Measurements from ENCODE around the gene CACNB4.

The CACNB4 gene

GRCh38 chr2:151984424-151985083, 114.3 kb downstream of the CACNB4 start:
- TF ChIP-seq, protein P1, sequence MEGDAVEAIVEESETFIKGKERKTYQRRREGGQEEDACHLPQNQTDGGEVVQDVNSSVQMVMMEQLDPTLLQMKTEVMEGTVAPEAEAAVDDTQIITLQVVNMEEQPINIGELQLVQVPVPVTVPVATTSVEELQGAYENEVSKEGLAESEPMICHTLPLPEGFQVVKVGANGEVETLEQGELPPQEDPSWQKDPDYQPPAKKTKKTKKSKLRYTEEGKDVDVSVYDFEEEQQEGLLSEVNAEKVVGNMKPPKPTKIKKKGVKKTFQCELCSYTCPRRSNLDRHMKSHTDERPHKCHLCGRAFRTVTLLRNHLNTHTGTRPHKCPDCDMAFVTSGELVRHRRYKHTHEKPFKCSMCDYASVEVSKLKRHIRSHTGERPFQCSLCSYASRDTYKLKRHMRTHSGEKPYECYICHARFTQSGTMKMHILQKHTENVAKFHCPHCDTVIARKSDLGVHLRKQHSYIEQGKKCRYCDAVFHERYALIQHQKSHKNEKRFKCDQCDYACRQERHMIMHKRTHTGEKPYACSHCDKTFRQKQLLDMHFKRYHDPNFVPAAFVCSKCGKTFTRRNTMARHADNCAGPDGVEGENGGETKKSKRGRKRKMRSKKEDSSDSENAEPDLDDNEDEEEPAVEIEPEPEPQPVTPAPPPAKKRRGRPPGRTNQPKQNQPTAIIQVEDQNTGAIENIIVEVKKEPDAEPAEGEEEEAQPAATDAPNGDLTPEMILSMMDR (IDR thresholded peaks at IDR 0.05) = no peak

GRCh38 chr2:151983221-151983620, 115.6 kb downstream of the CACNB4 start:
- TF ChIP-seq, protein P1 (IDR thresholded peaks at IDR 0.05) = no peak

DNA sequence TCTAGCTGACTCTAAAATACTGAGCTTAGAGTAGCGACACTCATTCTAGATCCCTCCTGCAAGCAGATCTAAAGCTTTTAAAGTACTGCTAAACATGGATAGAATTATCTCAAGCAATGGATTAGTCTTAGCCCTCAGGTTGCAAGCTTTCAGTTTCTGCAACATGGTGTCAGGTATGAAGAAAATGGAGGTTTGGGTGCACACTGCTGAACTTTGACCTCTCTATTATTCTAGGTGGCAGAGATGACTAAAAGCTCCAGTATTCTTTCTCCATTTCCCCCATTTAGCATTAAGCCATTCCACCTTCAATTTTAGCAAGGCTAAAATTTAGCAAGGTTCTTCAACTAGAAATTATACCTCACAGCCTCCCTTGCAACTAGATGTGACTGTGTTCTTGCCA, 117.0 kb downstream of the CACNB4 start:
- TF ChIP-seq, protein P1 (IDR thresholded peaks at IDR 0.05) = no peak

DNA sequence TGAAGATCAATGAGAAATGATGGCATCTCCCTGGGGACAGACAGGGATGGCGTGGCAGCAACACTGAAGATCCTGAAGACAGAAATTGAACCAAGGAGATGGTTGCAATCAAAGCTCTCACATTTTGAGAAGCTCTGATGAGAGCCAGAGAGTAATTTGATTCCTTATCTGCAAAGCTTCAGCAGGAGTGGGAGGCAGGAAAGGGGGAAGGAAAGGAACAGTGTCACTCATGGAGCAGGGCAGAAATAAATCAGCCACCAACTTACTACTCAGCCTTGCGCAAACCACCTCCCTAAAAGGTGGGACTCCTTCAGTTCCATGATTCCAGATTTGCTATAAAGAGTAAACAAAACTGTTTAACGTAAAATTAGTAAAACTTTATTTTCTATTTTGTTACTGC, 119.2 kb downstream of the CACNB4 start:
- TF ChIP-seq, protein P1 (IDR thresholded peaks at IDR 0.05) = no peak

DNA sequence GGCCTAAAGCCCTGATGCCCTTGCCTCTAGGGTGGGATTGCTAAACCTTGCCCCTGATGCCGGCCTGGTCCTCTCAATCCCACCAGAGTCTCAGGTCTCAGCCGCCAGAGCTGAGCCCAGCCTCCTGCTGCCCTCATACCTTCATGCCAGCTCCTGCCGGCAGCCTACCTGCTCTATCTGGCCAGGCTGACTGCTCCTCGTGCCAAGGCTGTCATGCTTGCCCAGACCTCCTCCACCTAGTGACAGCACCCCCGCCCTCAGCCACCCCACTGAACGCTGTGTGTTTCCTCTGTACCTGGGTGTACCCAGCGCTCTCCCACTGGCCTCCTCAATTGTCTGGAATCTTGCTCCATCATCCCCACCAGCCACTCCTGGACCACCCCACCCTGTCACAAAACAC, 120.1 kb downstream of the CACNB4 start:
- TF ChIP-seq, protein P1 (IDR thresholded peaks at IDR 0.05) = no peak

GRCh38 chr2:151977631-151978030, 121.2 kb downstream of the CACNB4 start:
- TF ChIP-seq, protein P1 (IDR thresholded peaks at IDR 0.05) = no peak

DNA sequence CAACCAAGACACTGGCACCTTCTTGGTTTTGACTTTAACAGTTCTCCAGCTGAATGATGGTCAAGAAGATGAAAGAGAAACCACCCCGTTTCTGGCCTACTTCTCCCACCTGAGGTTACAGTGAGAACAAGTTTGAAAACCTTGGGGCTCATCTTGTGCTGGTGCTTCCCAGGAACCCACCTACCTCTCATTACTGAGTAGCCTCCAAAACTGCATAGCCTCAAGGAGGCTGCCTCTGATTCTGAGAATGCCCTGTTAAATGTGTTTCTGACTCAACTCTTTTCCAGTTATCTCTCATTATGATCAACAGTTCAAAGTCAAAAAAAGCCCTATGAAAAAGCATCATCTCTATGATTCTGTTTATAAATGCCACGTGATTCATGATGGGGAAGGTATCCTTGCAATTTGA, 121.9 kb downstream of the CACNB4 start:
- TF ChIP-seq, protein P1 (IDR thresholded peaks at IDR 0.05) = no peak
